Ishikawa (cell line): Measurements from ENCODE around the gene ARL3.
A peak's percentile ranks its signal among the peaks of the same experiment; 100 is the strongest.

Experiments used
- CEBPB ChIP-seq: IDR thresholded peaks from 2 replicates; pipeline ENCODE4 v1.6.1; 2012
- CREB1 ChIP-seq: IDR thresholded peaks from 2 replicates; pipeline ENCODE4 v1.6.1; 2012; ENCODE audit warnings: low read depth
- EGR1 ChIP-seq: IDR thresholded peaks from 2 replicates; pipeline ENCODE4 v1.6.1; 2012
- EP300 ChIP-seq: IDR thresholded peaks from 2 replicates; pipeline ENCODE4 v1.6.1; 2012; ENCODE audit warnings: borderline replicate concordance
- FOXM1 ChIP-seq: IDR thresholded peaks from 2 replicates; pipeline ENCODE4 v1.6.1; 2012; ENCODE audit warnings: low read depth, borderline replicate concordance
- NFIC ChIP-seq: IDR thresholded peaks from 2 replicates; pipeline ENCODE4 v1.6.1; 2012
- RAD21 ChIP-seq: IDR thresholded peaks from 2 replicates; pipeline ENCODE4 v1.6.1; 2012; ENCODE audit warnings: low read depth
- REST ChIP-seq: IDR thresholded peaks from 2 replicates; pipeline ENCODE4 v1.6.1; 2012; ENCODE audit warnings: low read depth, mild to moderate bottlenecking
- TAF1 ChIP-seq: IDR thresholded peaks from 2 replicates; pipeline ENCODE4 v1.6.1; 2012; ENCODE audit warnings: low read depth, mild to moderate bottlenecking
- TCF12 ChIP-seq: IDR thresholded peaks from 2 replicates; pipeline ENCODE4 v1.6.1; 2012; ENCODE audit warnings: low read depth
- TEAD4 ChIP-seq: IDR thresholded peaks from 2 replicates; pipeline ENCODE4 v1.6.1; 2012
- YY1 ChIP-seq: IDR thresholded peaks from 2 replicates; pipeline ENCODE4 v1.6.1; 2012; ENCODE audit warnings: low read depth
- ZBTB7A ChIP-seq: IDR thresholded peaks from 2 replicates; pipeline ENCODE4 v1.6.1; 2012; ENCODE audit warnings: low read depth
- TF ChIP-seq, protein P1 (sequence below): IDR thresholded peaks from 2 replicates; pipeline ENCODE4 v1.6.1; 2012
- TF ChIP-seq, protein P2 (sequence below): IDR thresholded peaks from 2 replicates; pipeline ENCODE4 v1.6.1; 2012

Gene ARL3

DNA sequence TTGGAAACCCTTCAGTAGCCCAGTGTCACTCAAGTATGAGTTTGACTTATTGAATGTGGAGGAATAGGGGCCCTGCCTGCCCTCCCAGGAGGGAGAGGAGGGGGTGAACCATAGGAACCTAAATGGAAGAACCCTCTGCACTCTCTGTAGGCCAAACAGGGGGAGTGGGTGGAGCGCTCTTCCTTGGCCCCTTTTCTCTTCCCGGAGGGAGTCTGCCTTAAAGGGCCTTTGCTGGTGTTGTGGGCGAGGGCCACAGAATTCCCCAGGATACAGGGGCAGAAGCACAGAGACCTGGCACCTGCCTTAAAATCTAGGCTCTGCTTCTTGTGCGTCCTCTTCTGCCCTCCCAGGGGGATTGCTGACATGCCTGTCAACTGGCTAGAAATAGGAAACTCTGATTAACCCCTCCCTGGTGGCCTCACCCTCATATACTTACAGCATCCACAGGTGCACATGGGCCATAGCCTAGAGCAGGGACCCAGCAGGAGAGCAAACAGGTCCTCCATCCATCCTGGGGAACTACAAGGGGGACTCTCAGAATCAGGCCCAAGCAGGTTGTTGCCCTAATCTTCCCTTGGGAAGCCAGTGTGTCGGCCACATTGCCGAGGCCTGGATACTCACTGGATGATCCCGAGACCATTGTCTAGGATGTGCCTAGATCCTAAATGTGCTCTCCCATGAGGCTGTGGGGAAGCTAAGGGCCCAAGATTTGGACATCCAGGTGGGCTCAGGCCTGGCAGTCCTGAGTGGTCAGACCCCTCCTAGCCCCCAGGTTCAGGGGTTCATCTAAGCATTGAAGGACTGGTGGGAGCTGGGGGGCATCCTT is 66.5 kb downstream of the ARL3 start:
- no peak for TF ChIP-seq FOXM1
- TF ChIP-seq, protein P1, sequence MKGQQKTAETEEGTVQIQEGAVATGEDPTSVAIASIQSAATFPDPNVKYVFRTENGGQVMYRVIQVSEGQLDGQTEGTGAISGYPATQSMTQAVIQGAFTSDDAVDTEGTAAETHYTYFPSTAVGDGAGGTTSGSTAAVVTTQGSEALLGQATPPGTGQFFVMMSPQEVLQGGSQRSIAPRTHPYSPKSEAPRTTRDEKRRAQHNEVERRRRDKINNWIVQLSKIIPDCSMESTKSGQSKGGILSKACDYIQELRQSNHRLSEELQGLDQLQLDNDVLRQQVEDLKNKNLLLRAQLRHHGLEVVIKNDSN = no peak
- no peak for TF ChIP-seq CREB1
- TF ChIP-seq RAD21 = no peak
- no peak for TF ChIP-seq TEAD4
- TF ChIP-seq YY1 = no peak
- TF ChIP-seq CEBPB = no peak

DNA sequence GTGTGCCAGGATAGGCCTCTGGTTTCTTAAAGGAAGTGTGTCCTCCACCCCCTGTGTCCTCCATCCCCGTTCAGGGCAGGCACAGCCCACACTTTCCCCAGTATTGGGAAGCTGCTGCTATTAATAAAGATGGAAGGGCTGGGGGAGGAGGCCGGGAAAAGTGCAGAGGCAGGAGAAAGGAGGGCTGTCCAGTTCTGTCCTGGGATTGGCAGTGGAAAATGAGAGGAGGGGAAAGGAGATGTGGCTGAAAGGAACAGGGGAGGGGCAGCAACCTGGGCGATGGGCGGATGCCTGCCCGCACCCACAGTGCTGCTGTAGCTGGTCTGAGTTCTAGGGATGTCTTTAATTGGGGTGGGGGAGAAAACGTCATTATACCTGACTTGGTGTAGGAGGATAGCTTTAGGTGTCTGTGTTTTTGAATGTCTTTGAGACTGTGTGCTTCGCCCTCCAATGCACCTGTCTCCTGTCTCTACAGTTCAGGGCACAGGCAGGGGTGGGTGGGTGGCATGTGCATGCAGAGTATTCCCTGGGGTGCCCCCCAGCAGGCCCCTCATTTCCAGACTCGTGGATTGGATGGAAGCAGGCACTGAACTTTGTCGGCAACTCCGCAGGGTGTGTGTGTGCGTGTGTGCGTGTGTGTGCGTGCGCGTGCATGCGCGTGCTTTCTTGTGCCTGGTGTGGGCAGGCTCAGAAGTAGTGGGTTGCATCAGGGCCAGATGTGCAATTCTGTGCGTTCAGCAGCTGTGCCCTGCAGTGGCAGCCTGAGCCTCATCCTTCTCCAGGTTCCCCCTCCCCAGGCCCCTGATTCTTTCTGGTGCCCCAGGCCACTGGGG is 67.4 kb downstream of the ARL3 start:
- TF ChIP-seq, protein P1 = no peak
- TF ChIP-seq ZBTB7A (no peak), FOXM1 (no peak), CEBPB (no peak), EGR1 (no peak)

DNA sequence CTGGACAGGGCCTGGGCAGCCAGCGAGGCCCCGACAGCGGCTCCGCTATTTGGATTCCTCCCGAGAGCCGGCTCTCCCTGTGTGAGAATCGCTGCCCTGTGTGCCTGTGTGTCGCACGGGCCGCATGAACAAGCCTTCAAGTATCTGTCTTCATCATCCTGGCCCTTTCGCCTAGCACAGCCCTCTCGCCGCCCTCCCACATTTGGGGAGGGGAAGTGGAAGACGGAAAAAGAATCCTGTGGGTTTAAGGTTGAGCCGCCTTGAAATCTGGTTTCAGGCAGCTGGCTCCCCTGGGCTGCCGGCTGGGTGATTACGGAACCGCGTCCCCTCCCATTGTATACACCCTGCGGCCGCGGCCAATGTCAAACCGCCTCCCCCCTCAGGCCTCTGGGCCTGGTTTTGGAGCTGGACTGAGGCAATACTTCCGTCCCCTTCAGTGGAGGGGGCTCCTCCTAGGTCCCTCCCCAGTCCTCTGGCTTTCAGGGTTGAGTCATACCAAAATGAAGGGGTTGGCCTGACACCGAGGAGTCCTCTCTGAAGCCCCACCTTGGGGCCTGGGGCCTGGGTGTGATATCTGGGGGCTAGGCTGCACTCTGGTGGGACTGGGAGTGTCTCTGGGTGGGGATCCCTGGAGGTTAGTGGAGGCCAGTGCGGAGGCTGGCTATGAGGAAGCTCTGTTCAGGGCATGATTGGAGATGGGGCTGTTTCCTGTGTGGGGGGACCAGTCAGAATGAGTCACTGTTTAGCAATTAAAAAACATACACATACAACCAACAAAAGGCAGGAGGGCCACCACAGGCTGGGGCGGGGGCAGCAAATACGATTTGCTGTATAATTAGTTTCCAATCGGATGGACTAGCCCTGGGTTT is 68.2 kb downstream of the ARL3 start:
- TF ChIP-seq NFIC (0 out of 2 replicates have a peak, but pooled peaks have one; percentile 5), CEBPB (0 out of 2 replicates have a peak, but pooled peaks have one; percentile 24), TEAD4 (no peak), YY1 (no peak), TAF1 (peak; percentile 25; the same call in 1 of the 2 replicates)

- no peak for TF ChIP-seq EP300
- no peak for TF ChIP-seq FOXM1
- TF ChIP-seq RAD21 = no peak
- TF ChIP-seq, protein P2, sequence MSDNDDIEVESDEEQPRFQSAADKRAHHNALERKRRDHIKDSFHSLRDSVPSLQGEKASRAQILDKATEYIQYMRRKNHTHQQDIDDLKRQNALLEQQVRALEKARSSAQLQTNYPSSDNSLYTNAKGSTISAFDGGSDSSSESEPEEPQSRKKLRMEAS = no peak
- TF ChIP-seq, protein P1 = no peak
- TF ChIP-seq TAF1 = 0 out of 2 replicates have a peak, but pooled peaks have one; percentile 6
- peak; percentile 79 for TF ChIP-seq YY1
- no peak for TF ChIP-seq CEBPB
- no peak for TF ChIP-seq CREB1
- no peak for TF ChIP-seq NFIC
- no peak; the same call in 1 of the 2 replicates for TF ChIP-seq ZBTB7A
- no peak for TF ChIP-seq REST
- no peak for TF ChIP-seq EGR1
- no peak for TF ChIP-seq TCF12
- TF ChIP-seq TEAD4 = 0 out of 2 replicates have a peak, but pooled peaks have one; percentile 11
Measured at GRCh38 chr10:102645388-102645740, 68.8 kb downstream of the ARL3 start.

- TF ChIP-seq EP300 (no peak), RAD21 (peak; percentile 47; the same call in 1 of the 2 replicates), TAF1 (no peak), EGR1 (peak; percentile 37; the same call in 1 of the 2 replicates), TCF12 (peak; percentile 79), REST (no peak), CREB1 (no peak), CEBPB (no peak), FOXM1 (no peak), NFIC (peak; percentile 55), TEAD4 (no peak; the same call in 1 of the 2 replicates), YY1 (no peak; the same call in 1 of the 2 replicates), ZBTB7A (no peak; the same call in 1 of the 2 replicates)
- TF ChIP-seq, protein P1 = peak; percentile 40; the same call in 1 of the 2 replicates
- TF ChIP-seq, protein P2 = peak; percentile 99
Measured at GRCh38 chr10:102644646-102645387, 69.4 kb downstream of the ARL3 start.
